ENCODE data around the gene MYBPC1. TPM values are rescaled to one million over a fixed set of nuclear protein-coding genes. Genes with fewer than 3 reads are reported as not detected.

The MYBPC1 gene
- total and polyA plus RNA-seq, 2 of the 13 experiments (the other 11 are each of a cell fraction or from before 2014, with no cell fraction given) = 0.31 to 0.53 TPM

DNA sequence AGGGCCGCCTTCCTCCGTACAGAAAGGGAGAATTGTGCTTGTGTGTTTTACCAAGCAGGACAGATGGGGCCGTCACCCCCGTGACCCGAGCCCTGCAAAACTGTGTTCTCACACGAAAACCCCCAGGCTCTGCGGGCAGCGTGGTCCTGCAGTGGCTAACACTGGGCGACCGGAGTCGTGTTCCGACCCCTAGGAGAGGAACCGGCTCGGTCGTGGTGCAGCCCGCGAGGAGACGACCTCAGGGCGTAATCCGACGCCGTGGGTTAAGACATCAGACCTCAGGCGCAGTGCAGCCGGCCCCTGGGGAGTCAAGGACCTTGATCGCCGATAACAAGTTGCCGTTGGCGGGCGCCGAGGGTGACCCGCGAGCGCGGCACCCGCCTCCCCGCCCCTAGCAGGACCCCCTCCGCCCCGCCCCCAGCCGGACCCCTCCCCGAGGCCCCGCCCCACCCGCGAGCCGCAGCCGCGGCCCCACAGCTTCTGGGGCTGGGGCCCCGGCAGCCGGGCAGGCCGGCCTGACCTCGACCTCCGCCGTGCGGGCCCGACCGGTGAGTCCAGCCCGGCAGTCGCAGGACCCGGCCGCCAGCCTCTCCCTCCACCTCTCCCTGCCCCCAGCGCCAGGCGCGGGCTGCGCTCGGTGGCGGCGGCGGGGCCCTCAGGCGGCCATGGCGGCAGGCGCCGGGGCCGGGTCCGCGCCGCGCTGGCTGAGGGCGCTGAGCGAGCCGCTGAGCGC lies 102.6 kb downstream of the MYBPC1 start, which contains the start of gene CHPT1 (continued):
- TF ChIP-seq, protein P1, sequence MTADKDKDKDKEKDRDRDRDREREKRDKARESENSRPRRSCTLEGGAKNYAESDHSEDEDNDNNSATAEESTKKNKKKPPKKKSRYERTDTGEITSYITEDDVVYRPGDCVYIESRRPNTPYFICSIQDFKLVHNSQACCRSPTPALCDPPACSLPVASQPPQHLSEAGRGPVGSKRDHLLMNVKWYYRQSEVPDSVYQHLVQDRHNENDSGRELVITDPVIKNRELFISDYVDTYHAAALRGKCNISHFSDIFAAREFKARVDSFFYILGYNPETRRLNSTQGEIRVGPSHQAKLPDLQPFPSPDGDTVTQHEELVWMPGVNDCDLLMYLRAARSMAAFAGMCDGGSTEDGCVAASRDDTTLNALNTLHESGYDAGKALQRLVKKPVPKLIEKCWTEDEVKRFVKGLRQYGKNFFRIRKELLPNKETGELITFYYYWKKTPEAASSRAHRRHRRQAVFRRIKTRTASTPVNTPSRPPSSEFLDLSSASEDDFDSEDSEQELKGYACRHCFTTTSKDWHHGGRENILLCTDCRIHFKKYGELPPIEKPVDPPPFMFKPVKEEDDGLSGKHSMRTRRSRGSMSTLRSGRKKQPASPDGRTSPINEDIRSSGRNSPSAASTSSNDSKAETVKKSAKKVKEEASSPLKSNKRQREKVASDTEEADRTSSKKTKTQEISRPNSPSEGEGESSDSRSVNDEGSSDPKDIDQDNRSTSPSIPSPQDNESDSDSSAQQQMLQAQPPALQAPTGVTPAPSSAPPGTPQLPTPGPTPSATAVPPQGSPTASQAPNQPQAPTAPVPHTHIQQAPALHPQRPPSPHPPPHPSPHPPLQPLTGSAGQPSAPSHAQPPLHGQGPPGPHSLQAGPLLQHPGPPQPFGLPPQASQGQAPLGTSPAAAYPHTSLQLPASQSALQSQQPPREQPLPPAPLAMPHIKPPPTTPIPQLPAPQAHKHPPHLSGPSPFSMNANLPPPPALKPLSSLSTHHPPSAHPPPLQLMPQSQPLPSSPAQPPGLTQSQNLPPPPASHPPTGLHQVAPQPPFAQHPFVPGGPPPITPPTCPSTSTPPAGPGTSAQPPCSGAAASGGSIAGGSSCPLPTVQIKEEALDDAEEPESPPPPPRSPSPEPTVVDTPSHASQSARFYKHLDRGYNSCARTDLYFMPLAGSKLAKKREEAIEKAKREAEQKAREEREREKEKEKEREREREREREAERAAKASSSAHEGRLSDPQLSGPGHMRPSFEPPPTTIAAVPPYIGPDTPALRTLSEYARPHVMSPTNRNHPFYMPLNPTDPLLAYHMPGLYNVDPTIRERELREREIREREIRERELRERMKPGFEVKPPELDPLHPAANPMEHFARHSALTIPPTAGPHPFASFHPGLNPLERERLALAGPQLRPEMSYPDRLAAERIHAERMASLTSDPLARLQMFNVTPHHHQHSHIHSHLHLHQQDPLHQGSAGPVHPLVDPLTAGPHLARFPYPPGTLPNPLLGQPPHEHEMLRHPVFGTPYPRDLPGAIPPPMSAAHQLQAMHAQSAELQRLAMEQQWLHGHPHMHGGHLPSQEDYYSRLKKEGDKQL (CRISPR knock-in tag; IDR thresholded peaks at IDR 0.05; ENCODE audit: low read depth) = no peak
- TF ChIP-seq ZNF234 (CRISPR knock-in tag; conservative IDR thresholded peaks at IDR 0.05) (0 out of 2 replicates have a peak, but pooled peaks have one; percentile 35), ZC3H13 (CRISPR knock-in tag; IDR thresholded peaks at IDR 0.05) (0 out of 2 replicates have a peak, but pooled peaks have one; percentile 61), PAX8 (CRISPR knock-in tag; IDR thresholded peaks at IDR 0.05; ENCODE audit: borderline replicate concordance) (no peak), HNRNPH1 (optimal IDR thresholded peaks at IDR 0.05; ENCODE audit: low read depth, low read length) (no peak), TOPORS (CRISPR knock-in tag; IDR thresholded peaks at IDR 0.05) (no peak), ZNF709 (CRISPR knock-in tag; IDR thresholded peaks at IDR 0.05) (0 out of 2 replicates have a peak, but pooled peaks have one; percentile 37), KLF6 (CRISPR knock-in tag; IDR thresholded peaks at IDR 0.05) (no peak), ZNF788 (CRISPR knock-in tag; IDR thresholded peaks at IDR 0.05; ENCODE audit: borderline replicate concordance) (no peak), MTF1 (CRISPR knock-in tag; IDR thresholded peaks at IDR 0.05) (no peak), ZNF430 (CRISPR knock-in tag; IDR thresholded peaks at IDR 0.05) (peak; percentile 58; the same call in 1 of the 2 replicates), ZNF468 (CRISPR knock-in tag; IDR thresholded peaks at IDR 0.05) (no peak)
- TF ChIP-seq, protein P2, sequence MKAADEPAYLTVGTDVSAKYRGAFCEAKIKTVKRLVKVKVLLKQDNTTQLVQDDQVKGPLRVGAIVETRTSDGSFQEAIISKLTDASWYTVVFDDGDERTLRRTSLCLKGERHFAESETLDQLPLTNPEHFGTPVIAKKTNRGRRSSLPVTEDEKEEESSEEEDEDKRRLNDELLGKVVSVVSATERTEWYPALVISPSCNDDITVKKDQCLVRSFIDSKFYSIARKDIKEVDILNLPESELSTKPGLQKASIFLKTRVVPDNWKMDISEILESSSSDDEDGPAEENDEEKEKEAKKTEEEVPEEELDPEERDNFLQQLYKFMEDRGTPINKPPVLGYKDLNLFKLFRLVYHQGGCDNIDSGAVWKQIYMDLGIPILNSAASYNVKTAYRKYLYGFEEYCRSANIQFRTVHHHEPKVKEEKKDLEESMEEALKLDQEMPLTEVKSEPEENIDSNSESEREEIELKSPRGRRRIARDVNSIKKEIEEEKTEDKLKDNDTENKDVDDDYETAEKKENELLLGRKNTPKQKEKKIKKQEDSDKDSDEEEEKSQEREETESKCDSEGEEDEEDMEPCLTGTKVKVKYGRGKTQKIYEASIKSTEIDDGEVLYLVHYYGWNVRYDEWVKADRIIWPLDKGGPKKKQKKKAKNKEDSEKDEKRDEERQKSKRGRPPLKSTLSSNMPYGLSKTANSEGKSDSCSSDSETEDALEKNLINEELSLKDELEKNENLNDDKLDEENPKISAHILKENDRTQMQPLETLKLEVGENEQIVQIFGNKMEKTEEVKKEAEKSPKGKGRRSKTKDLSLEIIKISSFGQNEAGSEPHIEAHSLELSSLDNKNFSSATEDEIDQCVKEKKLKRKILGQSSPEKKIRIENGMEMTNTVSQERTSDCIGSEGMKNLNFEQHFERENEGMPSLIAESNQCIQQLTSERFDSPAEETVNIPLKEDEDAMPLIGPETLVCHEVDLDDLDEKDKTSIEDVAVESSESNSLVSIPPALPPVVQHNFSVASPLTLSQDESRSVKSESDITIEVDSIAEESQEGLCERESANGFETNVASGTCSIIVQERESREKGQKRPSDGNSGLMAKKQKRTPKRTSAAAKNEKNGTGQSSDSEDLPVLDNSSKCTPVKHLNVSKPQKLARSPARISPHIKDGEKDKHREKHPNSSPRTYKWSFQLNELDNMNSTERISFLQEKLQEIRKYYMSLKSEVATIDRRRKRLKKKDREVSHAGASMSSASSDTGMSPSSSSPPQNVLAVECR (CRISPR knock-in tag; IDR thresholded peaks at IDR 0.05; ENCODE audit: borderline replicate concordance) = no peak; the same call in 1 of the 2 replicates
- TF ChIP-seq, protein P3, sequence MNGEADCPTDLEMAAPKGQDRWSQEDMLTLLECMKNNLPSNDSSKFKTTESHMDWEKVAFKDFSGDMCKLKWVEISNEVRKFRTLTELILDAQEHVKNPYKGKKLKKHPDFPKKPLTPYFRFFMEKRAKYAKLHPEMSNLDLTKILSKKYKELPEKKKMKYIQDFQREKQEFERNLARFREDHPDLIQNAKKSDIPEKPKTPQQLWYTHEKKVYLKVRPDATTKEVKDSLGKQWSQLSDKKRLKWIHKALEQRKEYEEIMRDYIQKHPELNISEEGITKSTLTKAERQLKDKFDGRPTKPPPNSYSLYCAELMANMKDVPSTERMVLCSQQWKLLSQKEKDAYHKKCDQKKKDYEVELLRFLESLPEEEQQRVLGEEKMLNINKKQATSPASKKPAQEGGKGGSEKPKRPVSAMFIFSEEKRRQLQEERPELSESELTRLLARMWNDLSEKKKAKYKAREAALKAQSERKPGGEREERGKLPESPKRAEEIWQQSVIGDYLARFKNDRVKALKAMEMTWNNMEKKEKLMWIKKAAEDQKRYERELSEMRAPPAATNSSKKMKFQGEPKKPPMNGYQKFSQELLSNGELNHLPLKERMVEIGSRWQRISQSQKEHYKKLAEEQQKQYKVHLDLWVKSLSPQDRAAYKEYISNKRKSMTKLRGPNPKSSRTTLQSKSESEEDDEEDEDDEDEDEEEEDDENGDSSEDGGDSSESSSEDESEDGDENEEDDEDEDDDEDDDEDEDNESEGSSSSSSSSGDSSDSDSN (CRISPR knock-in tag; IDR thresholded peaks at IDR 0.05) = peak; percentile 69
- TF ChIP-seq, protein P4, sequence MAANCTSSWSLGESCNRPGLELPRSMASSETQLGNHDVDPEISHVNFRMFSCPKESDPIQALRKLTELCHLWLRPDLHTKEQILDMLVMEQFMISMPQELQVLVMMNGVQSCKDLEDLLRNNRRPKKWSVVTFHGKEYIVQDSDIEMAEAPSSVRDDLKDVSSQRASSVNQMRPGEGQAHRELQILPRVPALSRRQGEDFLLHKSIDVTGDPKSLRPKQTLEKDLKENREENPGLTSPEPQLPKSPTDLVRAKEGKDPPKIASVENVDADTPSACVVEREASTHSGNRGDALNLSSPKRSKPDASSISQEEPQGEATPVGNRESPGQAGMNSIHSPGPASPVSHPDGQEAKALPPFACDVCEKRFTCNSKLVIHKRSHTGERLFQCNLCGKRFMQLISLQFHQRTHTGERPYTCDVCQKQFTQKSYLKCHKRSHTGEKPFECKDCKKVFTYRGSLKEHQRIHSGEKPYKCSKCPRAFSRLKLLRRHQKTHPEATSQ (CRISPR knock-in tag; IDR thresholded peaks at IDR 0.05; ENCODE audit: borderline replicate concordance) = 0 out of 2 replicates have a peak, but pooled peaks have one; percentile 49
